Lung (tissue), 12 donors: ENCODE measurements around the gene MMP17. TPM values are rescaled to one million over a fixed set of nuclear protein-coding genes. Genes with fewer than 3 reads are reported as not detected.

Experiments used
- ATAC-seq: fragments of 200-7000 bp; cut with Tn5 transposase; one replicate; pipeline ENCODE4 v1.9.1; 2020; ENCODE audit warnings: moderate number of reproducible peaks; ENCODE audit not compliant: insufficient read depth, low FRiP score
- DNase-seq, 3 donors: peaks; one replicate each; pipeline ENCODE4 v3.0.0-alpha.2; 2013 to 2017
- H3K27ac ChIP-seq, 2 donors: one replicate each; pipeline ENCODE4 v1.5.1; 2013; ENCODE audit warnings: mild to moderate bottlenecking in 2 of 2, moderate library complexity in 2 of 2, control low read depth in 1 of 2, inconsistent platforms in 1 of 2, low read depth in 1 of 2, low read length in 1 of 2
- H3K27me3 ChIP-seq, 3 donors: one replicate each; pipeline ENCODE4 v1.5.1; 2013; ENCODE audit warnings: low read length in 2 of 3; ENCODE audit not compliant: control insufficient read depth in 3 of 3, insufficient read depth in 3 of 3
- H3K36me3 ChIP-seq, 4 donors: one replicate each; pipeline ENCODE4 v1.5.1; 2013; ENCODE audit warnings: low read length in 4 of 4, mild to moderate bottlenecking in 1 of 4, moderate library complexity in 1 of 4; ENCODE audit not compliant: control insufficient read depth in 4 of 4, insufficient read depth in 4 of 4
- H3K4me1 ChIP-seq, 5 donors: one replicate each; pipeline ENCODE4 v1.5.1; 2013; ENCODE audit warnings: low read length in 5 of 5, mild to moderate bottlenecking in 2 of 5, moderate library complexity in 1 of 5; ENCODE audit not compliant: control insufficient read depth in 5 of 5, insufficient read depth in 5 of 5
- H3K4me3 ChIP-seq: one replicate; pipeline ENCODE4 v1.5.1; 2013; ENCODE audit warnings: mild to moderate bottlenecking, control low read depth, moderate library complexity
- H3K9ac ChIP-seq, 2 donors: one replicate each; pipeline ENCODE4 v1.5.1; 2013; ENCODE audit warnings: low read length in 2 of 2, control low read depth in 1 of 2; ENCODE audit not compliant: insufficient read depth in 1 of 2
- H3K9me3 ChIP-seq, 4 donors: one replicate each; pipeline ENCODE4 v1.5.1; 2013; ENCODE audit warnings: low read length in 3 of 4, mild to moderate bottlenecking in 1 of 4, moderate library complexity in 1 of 4; ENCODE audit not compliant: control insufficient read depth in 4 of 4, insufficient read depth in 3 of 4
- CTCF ChIP-seq: IDR thresholded peaks from 2 replicates; pipeline ENCODE4 v1.5.1; 2012; ENCODE audit warnings: mild to moderate bottlenecking; ENCODE audit errors: control extremely low read depth, extremely low read depth
- WGBS, 2 donors: extraction: QIAGEN DNeasy Blood & Tissue Kit; methylation state at CpG; one replicate each; pipeline ENCODE4 v1.1.7; 2013; 5-methylcytosine and 5-hydroxymethylcytosine counted together
- polyA plus RNA-seq, 2 donors: library from polyadenylated mRNA; stranded (reverse); fragments of 200-250 nt; gene quantifications; one replicate each; pipeline ENCODE4 v1.2.1, GENCODE V29; 2013
- total RNA-seq, 2 donors: library from RNA; depleted of rRNA in 1 of 2; stranded (reverse); fragments of >200 nt in 1 of 2; gene quantifications; one replicate each; pipeline ENCODE4 v1.2.1, GENCODE V29; 2014 to 2021
- donor health status: control.
- donor health status: control.
- donor health status: Bipolar disorder and iron deficiency.
- donor health status: healthy.
- donor health status: DM: yes; HTN: yes; CAD: no.

The MMP17 gene
- total and polyA plus RNA-seq, 4 donors = 1.7 to 5.6 (median 3.9) TPM

GRCh38 chr12:131799828-131800593 is 28.2 kb upstream of the MMP17 start:
- Histone ChIP-seq H3K27ac (no peak overlapping the region), H3K36me3 (peaks cover 11 to 52% (median 22%) of the 10 kb centered on the region in 4 donors), H3K4me3 (no peak overlapping the region), H3K4me1 (peaks cover 0 to 7% (median 2%) of the 10 kb centered on the region in 5 donors), H3K27me3 (no peaks in the 10 kb centered on the region), H3K9me3 (no peaks in the 10 kb centered on the region), H3K9ac (no peak overlapping the region)
- no peak for ATAC-seq
- no peak for DNase-seq
- 92 to 94% methylated on average over 29 of the region's 29 CpGs for WGBS, 2 donors
- no peak for TF ChIP-seq CTCF

- H3K36me3 ChIP-seq = peaks cover 11 to 48% (median 22%) of the 10 kb centered on the region in 4 donors
- 90 to 93% methylated on average over 20 of the region's 20 CpGs for WGBS, 2 donors
Measured at GRCh38 chr12:131800594-131801135, 27.5 kb upstream of the MMP17 start.

GRCh38 chr12:131801254-131801866 is 26.8 kb upstream of the MMP17 start:
- 79 to 82% methylated on average over 31 to 35 of the region's 35 CpGs for WGBS, 2 donors

More at GRCh38 chr12:131800594-131801135, 27.5 kb upstream of the MMP17 start:
- Histone ChIP-seq H3K27me3 (no peaks in the 10 kb centered on the region), H3K4me1 (peaks cover 0 to 7% (median 2%) of the 10 kb centered on the region in 5 donors), H3K27ac (no peak overlapping the region), H3K4me3 (no peak overlapping the region), H3K9me3 (no peaks in the 10 kb centered on the region), H3K9ac (no peak overlapping the region)
- ATAC-seq (no peak), DNase-seq (no peak)
- no peak for TF ChIP-seq CTCF

More at GRCh38 chr12:131801254-131801866, 26.8 kb upstream of the MMP17 start:
- Histone ChIP-seq H3K4me3 (no peak overlapping the region), H3K9ac (no peak overlapping the region), H3K27me3 (no peaks in the 10 kb centered on the region), H3K36me3 (peaks cover 11 to 46% (median 21%) of the 10 kb centered on the region in 4 donors), H3K4me1 (peaks cover 0 to 5% (median 2%) of the 10 kb centered on the region in 5 donors), H3K27ac (no peak overlapping the region), H3K9me3 (no peaks in the 10 kb centered on the region)
- no peak for DNase-seq
- ATAC-seq = no peak
- TF ChIP-seq CTCF = no peak
